Keratinocyte (primary cell): ENCODE results near the gene EPHA6.

Experiments
- EZH2 ChIP-seq: IDR thresholded peaks from one replicate; pipeline ENCODE4 v1.6.1; 2012; ENCODE audit warnings: inconsistent platforms, mild to moderate bottlenecking, low read length, moderate library complexity
- TF ChIP-seq, protein P1 (sequence below), 3 experiments: IDR thresholded peaks in 1 of 3; conservative IDR thresholded peaks in 1 of 3; optimal IDR thresholded peaks in 1 of 3; 2 replicates in 2 of 3; 3 replicates in 1 of 3; pipeline versions ENCODE3 to v1.5.1; 2011; ENCODE audit warnings: low read length in 3 of 3, mild to moderate bottlenecking in 3 of 3, moderate library complexity in 2 of 3, control low read depth in 1 of 3, inconsistent platforms in 1 of 3; ENCODE audit not compliant: insufficient read depth in 2 of 3; ENCODE audit errors: extremely low read depth in 1 of 3

DNA sequence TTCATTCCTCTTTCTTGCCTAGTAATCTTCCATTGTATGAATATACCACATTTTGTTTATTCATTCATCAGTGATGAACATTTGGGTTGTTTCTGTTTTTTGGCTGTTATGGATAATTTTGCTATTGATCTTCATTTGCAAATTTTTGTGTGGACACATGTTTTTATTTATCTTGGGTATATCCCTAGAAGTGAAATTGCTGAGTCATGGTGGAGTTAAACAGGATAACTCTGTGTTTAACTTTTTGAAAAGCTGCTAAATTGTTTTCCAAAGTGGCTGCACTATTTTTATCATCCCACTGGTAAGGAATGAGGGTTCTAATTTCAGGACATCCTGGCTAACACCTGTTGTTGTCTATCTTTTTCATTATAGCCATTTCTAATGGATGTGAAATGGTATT lies 875.6 kb downstream of the EPHA6 start:
- TF ChIP-seq, protein P1, sequence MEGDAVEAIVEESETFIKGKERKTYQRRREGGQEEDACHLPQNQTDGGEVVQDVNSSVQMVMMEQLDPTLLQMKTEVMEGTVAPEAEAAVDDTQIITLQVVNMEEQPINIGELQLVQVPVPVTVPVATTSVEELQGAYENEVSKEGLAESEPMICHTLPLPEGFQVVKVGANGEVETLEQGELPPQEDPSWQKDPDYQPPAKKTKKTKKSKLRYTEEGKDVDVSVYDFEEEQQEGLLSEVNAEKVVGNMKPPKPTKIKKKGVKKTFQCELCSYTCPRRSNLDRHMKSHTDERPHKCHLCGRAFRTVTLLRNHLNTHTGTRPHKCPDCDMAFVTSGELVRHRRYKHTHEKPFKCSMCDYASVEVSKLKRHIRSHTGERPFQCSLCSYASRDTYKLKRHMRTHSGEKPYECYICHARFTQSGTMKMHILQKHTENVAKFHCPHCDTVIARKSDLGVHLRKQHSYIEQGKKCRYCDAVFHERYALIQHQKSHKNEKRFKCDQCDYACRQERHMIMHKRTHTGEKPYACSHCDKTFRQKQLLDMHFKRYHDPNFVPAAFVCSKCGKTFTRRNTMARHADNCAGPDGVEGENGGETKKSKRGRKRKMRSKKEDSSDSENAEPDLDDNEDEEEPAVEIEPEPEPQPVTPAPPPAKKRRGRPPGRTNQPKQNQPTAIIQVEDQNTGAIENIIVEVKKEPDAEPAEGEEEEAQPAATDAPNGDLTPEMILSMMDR (optimal IDR thresholded peaks at IDR 0.05 in 1 of 3, IDR thresholded peaks at IDR 0.05 in 1 of 3, conservative IDR thresholded peaks at IDR 0.05 in 1 of 3; ENCODE audit: extremely low read depth in 1 of 3, insufficient read depth in 2 of 3, low read length in 3 of 3) = no peak
- no peak for TF ChIP-seq EZH2
